GM06990 (cell line): ENCODE results near the gene OPCML.

Source experiments
- DNase-seq: peaks from one replicate; pipeline ENCODE4 v3.0.0-alpha.2; 2011; ENCODE audit not compliant: insufficient read length; ENCODE audit errors: extremely low read depth
- H3K27me3 ChIP-seq: replicated peaks from 2 replicates; pipeline ENCODE4 v1.6.0; 2011; ENCODE audit warnings: low read length; ENCODE audit not compliant: control insufficient read depth, insufficient read depth
- H3K36me3 ChIP-seq: 2 replicates; pipeline ENCODE4 v1.5.1; 2011; ENCODE audit warnings: low read length; ENCODE audit not compliant: control insufficient read depth, insufficient read depth
- H3K4me3 ChIP-seq: replicated peaks from 2 replicates; pipeline ENCODE4 v1.5.1; 2011; ENCODE audit warnings: low read depth, mild to moderate bottlenecking, control low read depth, low read length
- TF ChIP-seq, protein P1 (sequence below): IDR thresholded peaks from 2 replicates; pipeline ENCODE4 v1.5.1; 2011; ENCODE audit warnings: low read length, control low read depth, mild to moderate bottlenecking, inconsistent platforms; ENCODE audit not compliant: insufficient read depth, poor library complexity, severe bottlenecking

Gene OPCML

DNA sequence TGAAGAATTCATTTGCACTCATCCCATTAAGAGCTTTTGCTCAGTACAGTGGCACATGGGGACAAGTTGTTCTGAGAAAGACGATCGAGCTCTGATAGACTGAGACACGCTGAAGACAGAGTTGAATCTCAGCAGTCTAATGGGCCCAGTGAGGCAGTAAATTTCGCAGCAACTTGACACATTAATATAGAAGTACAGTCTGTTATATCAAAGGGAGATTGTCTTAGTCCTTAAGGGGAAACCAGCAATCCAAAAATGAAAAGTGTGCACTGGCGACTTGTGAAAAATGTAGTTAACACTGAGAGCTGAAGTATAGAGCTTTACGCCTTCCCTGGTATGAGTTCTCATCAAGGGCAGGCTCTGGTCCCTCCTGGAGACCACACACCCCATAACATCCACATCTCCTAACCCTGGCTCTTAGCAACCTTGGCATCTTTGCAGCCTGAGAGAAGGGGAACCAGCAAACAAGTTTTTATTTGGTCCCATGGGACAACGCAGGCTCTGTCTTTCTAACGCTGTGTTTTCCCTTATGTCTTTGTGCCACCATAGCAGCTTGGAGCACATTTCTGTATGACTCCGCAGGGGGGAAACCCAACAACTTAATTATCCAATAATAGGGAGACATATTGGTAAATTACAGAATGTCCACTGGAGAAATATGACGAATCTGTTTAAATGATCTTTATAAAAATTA is 952.5 kb downstream of the OPCML start:
- TF ChIP-seq, protein P1, sequence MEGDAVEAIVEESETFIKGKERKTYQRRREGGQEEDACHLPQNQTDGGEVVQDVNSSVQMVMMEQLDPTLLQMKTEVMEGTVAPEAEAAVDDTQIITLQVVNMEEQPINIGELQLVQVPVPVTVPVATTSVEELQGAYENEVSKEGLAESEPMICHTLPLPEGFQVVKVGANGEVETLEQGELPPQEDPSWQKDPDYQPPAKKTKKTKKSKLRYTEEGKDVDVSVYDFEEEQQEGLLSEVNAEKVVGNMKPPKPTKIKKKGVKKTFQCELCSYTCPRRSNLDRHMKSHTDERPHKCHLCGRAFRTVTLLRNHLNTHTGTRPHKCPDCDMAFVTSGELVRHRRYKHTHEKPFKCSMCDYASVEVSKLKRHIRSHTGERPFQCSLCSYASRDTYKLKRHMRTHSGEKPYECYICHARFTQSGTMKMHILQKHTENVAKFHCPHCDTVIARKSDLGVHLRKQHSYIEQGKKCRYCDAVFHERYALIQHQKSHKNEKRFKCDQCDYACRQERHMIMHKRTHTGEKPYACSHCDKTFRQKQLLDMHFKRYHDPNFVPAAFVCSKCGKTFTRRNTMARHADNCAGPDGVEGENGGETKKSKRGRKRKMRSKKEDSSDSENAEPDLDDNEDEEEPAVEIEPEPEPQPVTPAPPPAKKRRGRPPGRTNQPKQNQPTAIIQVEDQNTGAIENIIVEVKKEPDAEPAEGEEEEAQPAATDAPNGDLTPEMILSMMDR = no peak
- DNase-seq = no peak
- Histone ChIP-seq H3K36me3 (no peaks in the 10 kb centered on the region), H3K4me3 (no peak overlapping the region), H3K27me3 (no peaks in the 10 kb centered on the region)

DNA sequence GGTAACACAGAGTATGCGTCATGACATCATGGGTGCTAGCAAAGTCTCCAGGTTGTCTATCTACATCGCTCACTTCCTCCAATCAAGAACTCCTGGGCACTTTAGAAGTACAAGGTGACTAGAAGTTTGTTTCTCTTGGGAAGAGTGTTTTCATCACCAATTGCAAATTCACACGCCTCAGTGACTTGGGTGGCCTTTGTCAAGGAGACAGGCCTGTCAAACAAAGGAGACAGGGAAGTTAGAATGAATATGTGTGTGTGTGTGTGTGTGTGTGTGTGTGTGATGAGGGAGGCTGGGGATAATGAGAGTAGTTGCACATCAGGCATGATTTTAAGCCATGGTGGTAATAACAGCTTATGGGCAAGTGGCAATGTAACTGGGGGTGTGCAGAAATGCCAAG is 953.2 kb downstream of the OPCML start:
- no peak for DNase-seq
- Histone ChIP-seq H3K4me3 (no peak overlapping the region), H3K27me3 (no peaks in the 10 kb centered on the region), H3K36me3 (no peaks in the 10 kb centered on the region)
- TF ChIP-seq, protein P1 = no peak

DNA sequence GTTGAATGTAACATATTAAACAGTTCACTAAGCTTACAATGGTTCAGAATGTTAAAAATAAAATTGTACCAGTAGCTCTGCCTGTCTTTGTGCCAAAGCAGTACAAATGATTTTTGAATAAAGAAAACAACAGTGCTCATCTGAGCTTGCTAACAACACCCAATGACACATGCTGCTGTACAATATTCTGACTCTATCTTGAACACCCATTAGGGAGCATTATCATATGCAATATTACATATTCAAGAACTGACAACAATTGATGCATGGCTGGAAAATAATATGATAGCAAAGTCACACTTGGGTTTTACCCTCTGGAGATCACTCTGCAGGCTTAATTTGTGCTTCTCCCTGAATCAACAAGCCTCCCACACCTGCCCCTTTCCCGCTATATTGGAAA is 953.7 kb downstream of the OPCML start:
- Histone ChIP-seq H3K27me3 (no peaks in the 10 kb centered on the region), H3K36me3 (no peaks in the 10 kb centered on the region), H3K4me3 (no peak overlapping the region)
- TF ChIP-seq, protein P1 = no peak
- no peak for DNase-seq

DNA sequence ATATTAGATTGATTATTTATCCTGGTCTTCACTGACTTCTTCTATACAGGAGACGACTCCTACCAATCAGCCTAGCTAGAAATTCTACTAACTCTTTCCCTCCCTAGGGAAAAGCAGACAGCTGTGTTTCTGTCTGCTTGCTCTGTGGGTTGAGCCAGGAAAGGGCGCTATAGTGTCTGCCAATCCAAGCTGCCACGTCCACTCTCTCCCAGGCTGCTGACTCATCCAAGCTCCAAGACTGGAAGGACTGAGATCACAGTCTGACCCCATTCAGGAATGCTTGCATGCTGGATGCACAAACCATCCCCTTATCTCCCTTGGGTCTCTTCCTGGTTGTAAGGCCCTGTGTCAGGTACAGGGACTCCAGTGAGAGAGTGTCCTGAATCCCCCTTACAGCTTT is 955.6 kb downstream of the OPCML start:
- Histone ChIP-seq H3K4me3 (no peak overlapping the region), H3K27me3 (no peaks in the 10 kb centered on the region), H3K36me3 (no peaks in the 10 kb centered on the region)
- TF ChIP-seq, protein P1 = no peak
- no peak for DNase-seq

DNA sequence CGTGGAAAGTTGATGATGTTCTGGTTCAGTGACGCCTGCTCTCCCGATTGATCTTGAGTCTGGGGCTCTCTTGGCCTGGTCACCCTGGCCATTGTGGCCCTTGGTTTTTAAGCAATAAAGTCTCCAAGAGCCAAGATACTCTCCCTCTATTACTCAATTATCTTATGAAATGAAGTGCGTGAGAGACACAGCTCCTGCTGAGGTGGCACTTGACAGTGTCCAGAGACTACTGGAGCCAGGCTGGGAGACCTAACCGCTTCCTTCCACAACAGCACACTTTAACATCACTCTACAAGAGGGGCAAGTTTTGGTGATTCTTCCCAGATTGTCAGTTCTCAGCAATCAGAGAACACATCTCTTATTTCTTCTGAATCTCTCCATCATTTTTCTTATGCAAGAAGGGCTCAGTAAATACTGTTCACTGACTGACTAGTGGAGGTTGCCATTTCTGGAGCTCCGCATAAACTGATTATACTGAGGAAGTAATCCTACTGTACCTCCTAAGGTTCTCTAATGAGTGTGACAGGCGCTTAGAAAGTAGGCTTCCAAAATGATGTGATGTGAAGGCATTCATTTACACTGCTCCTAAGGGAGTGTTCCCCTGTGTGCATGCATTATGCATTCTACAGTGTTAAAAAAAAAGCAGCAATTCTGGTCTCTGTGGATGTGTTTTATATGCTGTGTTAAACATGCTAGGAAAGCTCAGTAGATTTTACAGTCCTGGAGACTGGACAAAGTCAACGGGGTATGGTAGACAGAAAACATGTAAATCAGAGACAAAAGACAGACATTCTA is 968.0 kb downstream of the OPCML start:
- DNase-seq = no peak

More for the DNA sequence above, 968.0 kb downstream of the OPCML start:
- Histone ChIP-seq H3K4me3 (no peak overlapping the region), H3K36me3 (no peaks in the 10 kb centered on the region), H3K27me3 (no peaks in the 10 kb centered on the region)
- TF ChIP-seq, protein P1 = no peak
